Activated CD4-positive, alpha-beta memory T cell treated with anti-CD3 and anti-CD28 coated beads, Interleukin-2, amount 10 ng/mL, durations not matched to agents 7 days and 5 days (primary cell): ENCODE results near the gene TRAPPC3L. TPM values are rescaled to one million over a fixed set of nuclear protein-coding genes. Genes with fewer than 3 reads are reported as not detected.
A peak's percentile ranks its signal among the peaks of the same experiment; 100 is the strongest.

ENCODE experiments used
- CTCF ChIA-PET: fragments of 350-600 bp; sonication (Branson Sonifier 250); formaldehyde crosslinking; loops from one replicate; lab custom pipeline; 2021; ENCODE audit warnings: antibody characterized with exemption, inconsistent platforms; lab: Charles Lee
- POLR2A ChIA-PET: fragments of 350-600 bp; sonication (Branson Sonifier 250); formaldehyde crosslinking; loops from one replicate; lab custom pipeline; 2021; ENCODE audit warnings: antibody characterized with exemption; lab: Charles Lee
- DNase-seq: peaks from one replicate; pipeline ENCODE4 v3.0.0-alpha.2; 2020
- H3K27ac Mint-ChIP-seq: one replicate; pipeline ENCODE4 v1.8.0; 2021; ENCODE audit warnings: mild to moderate bottlenecking, mixed read lengths
- H3K27me3 Mint-ChIP-seq: one replicate; pipeline ENCODE4 v1.8.0; 2021; ENCODE audit warnings: mixed read lengths
- H3K36me3 Mint-ChIP-seq: one replicate; pipeline ENCODE4 v1.8.0; 2021; ENCODE audit warnings: low read depth, mixed read lengths
- H3K4me1 Mint-ChIP-seq: one replicate; pipeline ENCODE4 v1.8.0; 2021; ENCODE audit warnings: mixed read lengths
- H3K4me3 Mint-ChIP-seq: one replicate; pipeline ENCODE4 v1.8.0; 2021; ENCODE audit warnings: mild to moderate bottlenecking, mixed read lengths
- H3K9me3 Mint-ChIP-seq: one replicate; pipeline ENCODE4 v1.8.0; 2021; ENCODE audit warnings: mixed read lengths
- total RNA-seq, 2 experiments: library from RNA; stranded (reverse); gene quantifications; one replicate each; pipeline ENCODE4 v1.2.3, GENCODE V29; 2021

The TRAPPC3L gene
- total RNA-seq, 2 experiments from 2014 or later = not detected

GRCh38 chr6:116452531-116452930 is 93.0 kb downstream of the TRAPPC3L start:
- H3K36me3 Mint-ChIP-seq = no peaks in the 10 kb centered on the region
- POLR2A ChIA-PET = interaction anchor here (0.7 kb wide), 1 partner anchor 9 kb away, joined by 3 read pairs; the partner anchor contains the start of gene CALHM6
- H3K9me3 Mint-ChIP-seq = no peaks in the 10 kb centered on the region

DNA sequence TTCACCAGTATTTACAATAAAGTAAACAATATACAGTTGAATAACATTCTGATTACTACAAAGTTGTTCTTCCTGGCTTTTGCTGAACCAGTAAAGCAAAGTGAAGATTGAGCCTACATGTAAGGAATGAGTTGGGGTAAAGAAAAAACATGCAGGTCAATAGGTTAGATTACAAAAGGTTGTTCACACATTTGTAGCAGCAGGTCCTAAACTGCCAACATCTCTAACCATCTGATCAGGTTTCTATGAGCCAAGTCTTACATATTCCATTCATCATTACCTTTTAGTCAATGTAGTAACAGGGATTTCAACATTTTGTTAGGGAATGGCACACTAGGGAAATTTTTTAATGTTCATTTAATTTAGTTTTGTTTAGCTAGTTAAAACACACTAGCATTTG is 93.6 kb downstream of the TRAPPC3L start:
- Mint-ChIP-seq H3K27me3 (peaks cover 24% of the 10 kb centered on the region), H3K4me1 (peaks cover 33% of the 10 kb centered on the region), H3K9me3 (no peaks in the 10 kb centered on the region), H3K27ac (no peak overlapping the region), H3K4me3 (no peak overlapping the region), H3K36me3 (no peaks in the 10 kb centered on the region)
- ChIA-PET CTCF (interaction anchor here (0.9 kb wide), 1 partner anchor 111 kb away, joined by 3 read pairs; no protein-coding TSS in a partner anchor), POLR2A (interaction anchor here (0.7 kb wide), 1 partner anchor 9 kb away, joined by 3 read pairs; the partner anchor contains the start of gene CALHM6)
- DNase-seq = no peak

More at GRCh38 chr6:116452531-116452930, 93.0 kb downstream of the TRAPPC3L start:
- CTCF ChIA-PET = interaction anchor here (1.2 kb wide), 1 partner anchor 81 kb away, joined by 3 read pairs; no protein-coding TSS in a partner anchor
- H3K4me3 Mint-ChIP-seq = no peak overlapping the region
- H3K27me3 Mint-ChIP-seq = peaks cover 24% of the 10 kb centered on the region
- DNase-seq = no peak
- no peak overlapping the region for H3K27ac Mint-ChIP-seq
- H3K4me1 Mint-ChIP-seq = peaks cover 34% of the 10 kb centered on the region

- no peak overlapping the region for H3K27ac Mint-ChIP-seq
Measured at GRCh38 chr6:116450769-116451740, 94.4 kb downstream of the TRAPPC3L start.

GRCh38 chr6:116450185-116450710 is 95.2 kb downstream of the TRAPPC3L start:
- Mint-ChIP-seq H3K27ac (no peak overlapping the region), H3K36me3 (no peaks in the 10 kb centered on the region), H3K27me3 (peaks cover 24% of the 10 kb centered on the region), H3K9me3 (no peaks in the 10 kb centered on the region), H3K4me3 (no peak overlapping the region), H3K4me1 (peaks cover 30% of the 10 kb centered on the region)
- no peak for DNase-seq
- ChIA-PET CTCF (no interaction called here), POLR2A (no interaction called here)

More at GRCh38 chr6:116450769-116451740, 94.4 kb downstream of the TRAPPC3L start:
- no peak for DNase-seq
- Mint-ChIP-seq H3K4me1 (peaks cover 29% of the 10 kb centered on the region), H3K27me3 (peaks cover 24% of the 10 kb centered on the region), H3K9me3 (no peaks in the 10 kb centered on the region), H3K4me3 (no peak overlapping the region), H3K36me3 (no peaks in the 10 kb centered on the region)
- POLR2A ChIA-PET = no interaction called here
- CTCF ChIA-PET = interaction anchor here (0.9 kb wide), 1 partner anchor 112 kb away, joined by 3 read pairs; no protein-coding TSS in a partner anchor

DNA sequence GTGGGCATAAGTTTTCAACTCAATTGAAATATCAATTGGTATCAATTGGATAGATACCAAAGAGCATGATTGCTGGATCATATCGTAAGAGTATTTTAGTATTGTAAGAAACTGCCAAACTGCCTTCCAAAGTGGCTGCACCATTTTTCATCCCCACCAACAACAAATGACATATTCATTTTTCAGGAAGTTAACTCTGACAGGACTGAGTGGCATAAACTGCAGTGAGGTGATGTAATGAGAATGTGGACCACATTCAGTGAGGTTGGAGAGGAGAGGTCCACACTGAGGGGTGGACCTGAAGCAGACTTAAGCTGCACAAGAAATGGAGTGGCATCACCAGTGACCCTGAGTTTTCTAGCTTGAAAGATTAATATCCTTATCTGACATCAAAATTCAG is 95.9 kb downstream of the TRAPPC3L start:
- H3K9me3 Mint-ChIP-seq = no peaks in the 10 kb centered on the region
- no peak overlapping the region for H3K4me3 Mint-ChIP-seq
- ChIA-PET POLR2A (no interaction called here), CTCF (no interaction called here)
- peaks cover 36% of the 10 kb centered on the region for H3K4me1 Mint-ChIP-seq
- peaks cover 24% of the 10 kb centered on the region for H3K27me3 Mint-ChIP-seq
- no peak for DNase-seq
- no peak overlapping the region for H3K27ac Mint-ChIP-seq
- no peaks in the 10 kb centered on the region for H3K36me3 Mint-ChIP-seq

DNA sequence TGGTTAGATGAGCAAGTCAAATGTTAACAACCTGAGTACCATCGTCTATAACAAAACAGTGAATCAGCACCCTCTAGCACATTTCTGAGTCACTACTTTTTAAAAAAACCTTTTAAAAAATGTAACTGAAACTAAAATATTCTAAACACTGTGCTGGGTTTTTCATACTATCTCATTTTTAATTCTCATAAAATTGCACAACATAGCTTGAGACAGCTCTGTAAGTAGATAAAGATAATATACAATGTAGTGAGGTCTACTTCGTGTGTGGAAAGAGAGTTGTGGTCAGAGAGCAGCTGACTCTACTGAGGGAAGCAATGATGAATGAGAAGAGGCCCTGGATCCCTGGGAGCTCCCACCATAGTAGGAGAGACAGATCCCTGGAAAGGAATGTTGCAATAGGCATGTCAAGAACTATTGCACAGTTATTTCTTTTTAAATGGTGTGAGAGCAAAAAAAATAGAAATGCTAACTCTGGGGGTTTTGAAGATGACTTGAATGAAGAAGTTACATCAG is 97.9 kb downstream of the TRAPPC3L start:
- Mint-ChIP-seq H3K4me1 (peaks cover 41% of the 10 kb centered on the region), H3K27me3 (peaks cover 17% of the 10 kb centered on the region), H3K36me3 (no peaks in the 10 kb centered on the region), H3K27ac (no peak overlapping the region), H3K9me3 (no peaks in the 10 kb centered on the region), H3K4me3 (no peak overlapping the region)
- POLR2A ChIA-PET = no interaction called here
- no peak for DNase-seq
- CTCF ChIA-PET = interaction anchor here (0.7 to 1.1 kb wide), 2 partner anchors 113 to 160 kb away, joined by 3 read pairs; no protein-coding TSS in a partner anchor

DNA sequence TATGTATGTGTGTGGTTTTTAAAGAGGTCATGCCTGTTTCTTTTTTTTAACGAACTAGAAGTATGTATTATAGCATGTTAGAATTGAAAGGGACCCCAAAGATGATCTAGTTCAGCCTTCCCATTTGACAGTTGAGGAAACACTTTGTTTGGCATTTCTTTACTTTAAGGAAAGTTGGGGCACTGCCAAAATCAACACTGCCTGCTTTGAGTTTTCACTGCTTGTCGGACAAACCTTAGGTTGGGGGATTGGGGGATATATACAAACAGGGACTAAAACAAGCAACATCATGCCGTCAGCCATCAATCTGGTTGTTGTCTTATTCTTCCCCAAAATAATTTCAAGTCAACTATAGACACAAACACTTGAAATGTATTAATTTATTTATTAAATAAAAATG is 98.4 kb downstream of the TRAPPC3L start:
- Mint-ChIP-seq H3K4me3 (no peak overlapping the region), H3K36me3 (no peaks in the 10 kb centered on the region), H3K27ac (no peak overlapping the region), H3K9me3 (no peaks in the 10 kb centered on the region), H3K4me1 (peaks cover 41% of the 10 kb centered on the region), H3K27me3 (peaks cover 22% of the 10 kb centered on the region)
- POLR2A ChIA-PET = no interaction called here
- DNase-seq = no peak
- CTCF ChIA-PET = interaction anchor here (1.1 kb wide), 1 partner anchor 114 kb away, joined by 3 read pairs; no protein-coding TSS in a partner anchor

DNA sequence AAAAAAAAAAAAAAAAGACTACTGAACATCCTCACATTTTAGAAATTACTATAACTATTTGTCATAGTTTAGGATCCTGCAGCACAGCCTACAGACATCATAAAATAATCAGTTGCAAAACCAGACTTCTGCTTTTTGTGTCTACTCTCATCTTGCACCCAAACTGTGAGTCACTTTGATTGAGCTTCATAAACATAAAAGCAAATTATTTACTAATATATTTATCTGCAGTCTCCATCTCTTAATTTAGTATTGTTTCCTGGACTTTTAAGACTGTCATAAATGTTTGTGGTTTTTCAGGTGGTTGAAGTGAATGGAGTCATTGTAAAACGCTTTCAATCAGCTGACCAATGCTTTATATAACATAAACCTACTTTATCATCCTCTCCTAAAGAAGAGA is 99.1 kb downstream of the TRAPPC3L start:
- Mint-ChIP-seq H3K4me1 (peaks cover 39% of the 10 kb centered on the region), H3K27me3 (peaks cover 24% of the 10 kb centered on the region), H3K36me3 (no peaks in the 10 kb centered on the region), H3K9me3 (no peaks in the 10 kb centered on the region), H3K27ac (no peak overlapping the region), H3K4me3 (no peak overlapping the region)
- CTCF ChIA-PET = interaction anchor here (0.7 to 1.4 kb wide), 5 partner anchors 23 to 168 kb away, joined by 3 to 6 read pairs (median 4); no protein-coding TSS in a partner anchor
- DNase-seq = no peak
- POLR2A ChIA-PET = no interaction called here

DNA sequence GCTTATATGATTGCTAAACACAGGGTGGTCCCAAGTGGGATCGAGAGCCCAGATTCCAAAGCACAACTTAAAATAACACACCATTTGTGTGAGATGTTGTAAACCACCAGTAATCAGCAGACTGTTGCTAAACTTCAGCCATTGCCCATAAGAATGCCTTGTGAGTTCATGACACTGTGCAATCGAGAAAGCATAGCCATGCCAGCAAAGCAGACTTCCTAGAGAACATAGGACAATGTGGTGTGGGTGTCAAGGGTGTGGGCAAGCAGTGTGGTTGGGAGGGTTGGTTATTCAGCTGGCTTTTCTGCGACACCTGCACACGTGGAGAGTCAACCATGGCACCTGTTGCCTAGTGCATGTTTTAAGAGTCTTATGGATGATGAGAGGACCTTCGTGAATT is 100.4 kb downstream of the TRAPPC3L start:
- no peaks in the 10 kb centered on the region for H3K9me3 Mint-ChIP-seq
- H3K27ac Mint-ChIP-seq = no peak overlapping the region
- H3K4me3 Mint-ChIP-seq = no peak overlapping the region
- peaks cover 27% of the 10 kb centered on the region for H3K4me1 Mint-ChIP-seq
- peak; percentile 34 for DNase-seq
- CTCF ChIA-PET = interaction anchor here (0.9 to 2.0 kb wide), 8 partner anchors 13 to 157 kb away, joined by 3 to 6 read pairs (median 3); partner anchors contain the start of gene CALHM6
- POLR2A ChIA-PET = interaction anchor here (0.8 kb wide), 1 partner anchor 56 kb away, joined by 3 read pairs; no protein-coding TSS in a partner anchor
- peaks cover 26% of the 10 kb centered on the region for H3K27me3 Mint-ChIP-seq
- H3K36me3 Mint-ChIP-seq = no peaks in the 10 kb centered on the region

Other genes with a start within 250 kb of the TRAPPC3L start
- gene DSE, start 174.7 kb downstream of the TRAPPC3L start, total RNA-seq = 1 to 10 TPM; 5.1 to 7.5 TPM
- gene CALHM6, start 84.3 kb downstream of the TRAPPC3L start, total RNA-seq = 10 to 100 TPM; 11.2 to 13.1 TPM
- gene CALHM5, start 34.0 kb downstream of the TRAPPC3L start, total RNA-seq = not detected
- gene CALHM4, start 8.1 kb upstream of the TRAPPC3L start, total RNA-seq = not detected
- 10 to 100 TPM; 37.8 to 39.5 TPM for gene RWDD1, start 25.8 kb upstream of the TRAPPC3L start, total RNA-seq
- gene RSPH4A, start 70.8 kb upstream of the TRAPPC3L start, total RNA-seq = under 1 TPM; 0.10 to 0.15 TPM
- 10 to 100 TPM; 18.8 to 19.7 TPM for gene ZUP1, start 123.1 kb upstream of the TRAPPC3L start, total RNA-seq
- gene KPNA5, start 135.5 kb upstream of the TRAPPC3L start, total RNA-seq = 1 to 10 TPM; 7.1 to 9.9 TPM
- gene FAM162B, start 220.0 kb upstream of the TRAPPC3L start, total RNA-seq = not detected